Iris pigment epithelial cell (primary cell): ENCODE measurements around the gene EML1.

Experiments used
- DNase-seq: peaks from one replicate; pipeline ENCODE4 v3.0.0-alpha.2; 2011; ENCODE audit warnings: low read depth

Gene EML1

DNA sequence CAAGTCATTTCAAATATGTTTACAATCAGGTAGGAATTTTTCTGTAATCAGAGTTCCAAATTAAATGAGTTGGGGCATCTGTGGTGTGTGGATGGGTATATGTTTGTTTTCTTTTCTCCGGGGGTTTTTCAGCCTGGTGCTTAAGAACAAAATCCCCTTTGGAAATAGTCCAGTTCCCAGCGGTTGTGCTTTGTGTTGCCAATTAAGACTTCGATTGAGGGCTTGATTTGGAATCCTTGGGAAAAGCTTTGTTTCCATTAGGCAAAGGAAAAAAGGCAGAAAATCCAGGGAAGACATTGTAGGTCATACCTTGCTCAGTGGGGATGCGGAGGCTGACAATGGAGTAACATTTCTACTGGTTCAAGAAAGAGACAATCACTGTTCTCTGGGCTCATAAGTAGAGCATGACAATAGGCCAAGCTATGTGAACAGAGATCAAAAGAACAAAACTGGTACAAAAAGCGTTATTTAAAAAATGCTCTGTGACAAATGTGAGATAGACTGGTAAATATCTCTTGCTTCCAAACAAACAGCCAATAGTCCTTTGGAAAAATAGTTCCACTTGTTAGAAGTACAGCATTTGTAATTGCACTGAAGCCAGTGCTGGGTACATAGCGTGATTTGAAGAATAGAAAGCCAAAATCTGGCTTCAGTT lies 79.7 kb downstream of the EML1 start:
- DNase-seq = no peak

DNA sequence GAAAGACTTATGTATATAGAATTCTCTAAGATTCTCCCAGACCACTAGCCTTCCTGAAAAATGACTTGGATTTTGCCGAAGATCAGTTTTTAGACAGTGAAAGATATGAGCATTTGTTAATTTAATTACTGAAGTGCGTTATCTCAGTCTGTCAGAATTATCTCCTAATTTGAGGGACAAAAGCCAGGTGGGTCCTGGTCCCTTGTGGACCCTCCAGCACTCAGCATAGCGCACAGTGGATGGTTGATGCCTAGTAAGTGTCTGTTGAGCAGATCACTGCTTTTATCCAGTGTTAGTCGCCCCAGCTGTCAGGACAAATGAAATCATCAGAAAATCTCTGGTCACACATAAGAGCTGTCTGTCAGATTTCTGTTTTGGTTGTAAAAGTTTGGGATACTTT lies 80.4 kb downstream of the EML1 start:
- no peak for DNase-seq

DNA sequence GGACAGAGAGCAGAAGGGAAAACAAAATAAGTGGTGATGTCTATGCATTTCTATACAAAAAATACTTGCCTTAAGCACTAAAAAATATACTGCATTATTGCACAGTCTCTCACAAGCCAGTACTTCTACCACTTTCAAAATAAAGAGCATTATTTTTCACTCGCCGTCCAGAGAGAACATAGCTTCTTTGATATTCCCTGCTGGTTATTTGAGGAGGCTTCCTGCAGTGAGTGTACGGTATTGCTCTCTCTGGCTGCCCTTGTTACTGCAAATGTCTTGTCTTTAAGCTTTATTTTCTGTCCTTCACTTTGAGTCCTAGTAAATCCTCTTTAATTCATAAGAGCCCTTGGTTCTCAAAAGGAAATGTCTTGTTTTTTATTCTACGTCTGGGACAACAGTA lies 81.1 kb downstream of the EML1 start:
- no peak for DNase-seq

DNA sequence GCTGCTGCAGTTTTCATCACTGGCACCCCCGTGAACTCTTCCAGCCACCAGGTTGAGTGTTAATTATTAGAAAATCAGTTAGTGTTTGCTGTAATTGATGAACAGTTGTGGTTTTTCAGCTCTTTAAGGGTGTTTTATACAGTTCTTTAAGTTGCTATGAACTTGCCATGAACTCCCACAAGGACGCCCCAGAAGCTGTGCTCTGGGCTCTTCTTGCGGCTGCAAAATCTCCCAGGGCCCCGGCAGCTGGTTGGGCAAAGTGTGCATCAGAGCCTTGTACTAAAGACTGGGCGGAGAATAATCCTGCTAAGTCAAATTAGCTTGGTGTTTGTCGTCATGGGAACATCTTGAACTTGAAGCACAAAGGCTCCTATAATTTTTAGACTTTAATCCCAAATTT lies 82.2 kb downstream of the EML1 start:
- DNase-seq = peak; percentile 7

DNA sequence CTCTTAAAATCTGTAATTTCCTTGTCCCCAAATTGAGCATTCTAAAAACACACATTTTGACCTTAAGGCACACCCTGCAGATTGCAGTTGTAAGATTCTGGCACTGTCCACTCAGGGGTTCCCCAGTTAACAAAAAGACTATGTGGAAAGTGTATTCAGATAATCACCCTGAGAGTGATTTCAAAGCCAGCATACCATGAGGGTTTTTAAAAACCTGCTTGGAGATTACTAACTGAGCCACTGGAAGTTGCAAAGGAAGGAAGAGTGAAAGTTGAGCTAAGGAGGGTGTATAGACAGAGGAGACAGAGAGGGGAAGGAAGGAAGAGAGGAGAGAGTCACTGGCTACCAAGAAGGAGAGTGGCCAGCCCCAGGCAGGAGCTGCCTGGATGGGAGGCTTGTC lies 82.6 kb downstream of the EML1 start:
- no peak for DNase-seq

DNA sequence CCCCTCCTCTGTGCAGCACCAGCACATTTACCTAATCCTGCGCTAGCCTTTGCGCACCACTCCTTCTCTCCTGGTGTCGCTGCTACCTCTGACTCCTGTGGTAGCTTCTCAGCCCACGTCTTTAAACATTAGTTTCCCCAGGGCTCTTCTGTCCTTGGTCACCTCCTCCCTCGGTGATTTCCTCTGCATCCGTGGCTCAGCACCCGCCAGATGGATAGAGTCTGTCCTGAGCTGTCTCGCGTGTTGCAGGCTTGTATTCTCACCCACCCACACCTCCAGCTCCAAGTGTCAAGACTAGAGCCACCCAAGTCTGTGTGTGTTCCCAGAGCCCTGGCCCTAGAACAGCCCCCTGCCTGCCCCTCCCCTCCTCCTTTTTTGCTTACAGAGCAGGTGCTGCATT lies 83.2 kb downstream of the EML1 start:
- no peak for DNase-seq

DNA sequence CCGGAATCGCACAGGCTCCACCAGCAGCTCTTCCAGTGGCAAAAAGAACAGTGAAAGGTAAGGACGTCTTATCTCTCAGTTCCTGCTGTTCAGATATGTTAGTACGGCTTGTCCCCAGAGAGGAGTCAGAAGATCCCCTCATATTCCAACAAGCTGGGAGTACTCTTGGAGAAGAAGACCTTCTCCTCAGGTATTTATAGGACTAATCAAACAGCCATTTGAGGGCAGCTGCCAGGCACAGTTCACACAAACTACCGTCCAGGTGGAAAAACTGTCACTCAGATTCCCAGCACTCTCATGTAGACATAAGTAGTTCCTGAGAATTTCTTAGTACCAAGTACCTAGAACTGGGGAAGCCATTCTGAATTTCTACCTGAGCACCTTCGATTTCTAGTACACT lies 85.3 kb downstream of the EML1 start:
- no peak for DNase-seq

DNA sequence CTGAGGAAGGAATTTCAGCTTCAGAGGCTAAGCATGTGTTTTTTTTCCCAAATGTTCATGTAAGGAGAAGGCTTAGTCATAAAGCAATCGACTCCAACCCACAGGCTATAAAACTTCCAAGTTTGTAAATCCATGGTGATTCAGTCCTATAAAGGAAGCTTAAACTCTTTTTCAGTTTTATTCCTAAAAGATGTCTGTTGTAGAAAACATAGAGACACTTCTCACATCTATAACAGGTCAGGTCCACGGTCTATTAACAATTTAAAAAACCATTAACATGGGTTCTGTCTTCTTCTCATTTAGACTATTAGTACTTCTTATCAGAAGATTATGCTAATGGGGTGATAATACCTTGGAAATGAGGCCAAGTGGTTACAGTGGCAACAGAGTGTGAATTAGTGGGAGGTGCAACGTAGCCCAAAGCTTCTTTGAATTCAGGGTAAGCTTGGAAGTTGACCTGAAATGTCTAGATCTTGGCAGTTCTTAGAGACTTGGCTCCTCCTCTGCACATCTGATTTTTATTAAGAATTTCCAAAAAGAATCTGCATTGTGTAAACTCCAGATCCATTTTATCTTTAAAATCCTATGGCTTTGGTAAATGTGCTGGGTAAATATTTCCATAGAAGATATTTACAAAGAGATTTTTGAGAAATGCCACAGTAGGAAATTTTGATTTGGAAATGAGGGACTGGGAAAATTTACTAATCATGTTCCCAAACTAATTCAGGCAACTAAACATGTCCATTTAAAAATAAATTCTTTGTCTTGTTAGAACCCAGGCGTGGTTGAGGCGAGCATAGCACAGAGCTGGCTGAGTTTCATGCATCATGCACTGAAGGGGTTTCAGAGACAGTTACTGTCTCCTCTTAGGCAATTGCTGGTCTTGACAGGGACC lies 86.4 kb downstream of the EML1 start:
- DNase-seq = peak; percentile 59

DNA sequence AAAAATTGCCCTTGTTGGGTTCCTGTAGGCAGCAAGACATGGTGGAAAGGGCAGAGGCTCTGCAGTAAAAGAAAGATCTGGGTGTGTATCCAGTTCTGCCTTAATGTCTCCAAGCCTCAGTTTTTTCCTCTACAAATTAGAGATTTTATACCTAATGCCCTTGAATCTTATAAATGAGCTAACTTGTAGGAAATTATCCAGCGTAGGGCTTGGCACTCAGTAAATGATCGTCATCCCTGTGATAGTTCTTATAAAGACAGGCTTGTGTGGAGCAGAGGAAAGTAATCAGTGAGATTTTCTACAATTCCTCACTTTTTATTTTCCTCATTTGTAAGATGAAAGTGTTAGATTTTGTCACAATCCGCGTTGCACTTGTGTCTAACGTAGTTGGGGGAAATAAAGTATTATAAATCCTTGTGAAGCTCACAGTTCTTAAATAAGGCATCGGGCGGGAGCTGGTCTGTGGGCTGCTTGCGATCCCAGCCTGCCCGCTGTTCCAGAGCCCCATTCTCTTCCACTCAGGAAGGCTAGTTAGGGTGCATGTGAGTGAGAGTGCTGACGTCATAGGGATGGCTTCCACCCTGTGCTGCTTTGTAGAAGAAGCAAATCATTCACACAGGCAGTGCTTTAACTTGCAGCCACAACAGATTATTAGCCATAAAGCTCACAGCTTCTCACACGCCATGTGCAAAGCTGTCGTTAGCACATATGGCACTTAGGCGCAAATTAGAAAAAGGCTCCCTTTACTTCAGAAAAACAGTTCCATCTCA lies 87.6 kb downstream of the EML1 start:
- no peak for DNase-seq

DNA sequence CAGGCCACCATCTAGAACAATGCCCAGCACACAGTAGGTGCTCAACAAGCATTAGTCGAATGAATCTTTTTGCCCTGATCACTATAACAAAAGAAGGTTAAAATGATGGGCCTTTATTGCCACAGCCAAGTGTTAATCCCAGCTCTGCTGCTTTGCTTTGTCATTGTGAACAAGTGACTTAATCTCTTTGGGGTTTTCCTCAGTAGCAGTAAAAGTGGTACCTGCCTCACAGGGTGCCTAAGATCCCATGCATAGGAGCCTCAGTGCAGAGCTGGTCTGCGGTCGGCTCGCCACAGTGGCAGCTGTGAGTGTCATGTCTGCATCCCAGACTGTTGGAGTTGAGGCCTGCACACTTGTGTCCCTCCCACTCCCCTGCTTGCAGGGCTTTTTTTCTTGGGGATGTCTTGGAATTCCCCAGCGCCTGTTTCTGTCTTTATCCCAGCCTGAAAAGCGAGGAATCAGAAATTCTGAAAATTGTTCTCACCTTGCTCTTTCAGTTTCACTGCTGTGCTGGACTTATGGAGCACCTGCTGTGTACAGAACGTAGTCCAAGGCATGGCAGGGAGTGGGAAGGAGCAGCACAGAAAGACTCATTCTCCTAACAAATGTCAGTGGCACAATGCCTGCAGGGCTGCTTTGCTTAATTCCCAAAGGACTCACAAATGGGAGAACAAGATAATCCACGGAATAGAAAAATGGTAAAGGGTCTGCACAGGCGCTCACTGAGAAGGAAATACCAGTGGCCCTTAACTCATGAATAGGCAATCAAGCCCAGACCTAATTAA lies 90.8 kb downstream of the EML1 start:
- DNase-seq = no peak

DNA sequence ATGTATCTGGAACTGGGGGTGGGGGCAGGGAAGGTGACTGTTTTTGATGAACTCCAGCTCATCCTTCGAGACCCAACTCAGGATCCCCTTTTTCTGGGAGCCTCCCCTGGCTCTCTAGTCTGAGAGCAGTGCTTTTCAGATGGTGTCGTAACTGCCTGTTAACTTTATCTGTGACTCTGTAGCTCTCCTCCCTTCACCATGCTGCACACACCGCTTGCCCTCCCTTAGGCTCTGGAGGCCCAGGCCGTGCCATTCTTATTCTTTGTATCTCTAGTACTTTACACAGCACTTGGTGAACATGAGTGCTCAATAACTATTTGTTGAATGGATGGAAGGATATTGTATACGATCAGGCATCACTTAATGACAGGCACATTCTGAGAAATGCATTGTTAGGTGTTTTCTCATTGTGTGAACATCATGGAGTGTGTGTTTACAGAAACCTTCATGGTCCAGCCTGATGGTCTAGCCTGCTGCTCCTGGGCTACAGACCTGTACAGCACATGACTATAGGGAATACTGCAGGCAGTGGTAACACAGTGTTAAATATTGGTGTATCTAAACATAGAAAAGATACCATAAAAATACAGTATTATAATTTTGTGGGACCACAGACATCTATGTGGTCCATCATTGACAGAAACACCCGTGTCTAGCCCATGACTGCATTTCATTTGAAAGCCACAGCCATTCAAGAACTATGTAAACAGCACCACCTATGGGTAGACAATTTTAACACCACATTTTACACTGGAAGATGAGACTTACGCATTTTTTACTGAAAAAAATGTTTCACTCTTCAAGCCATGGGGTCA lies 91.8 kb downstream of the EML1 start:
- DNase-seq = peak; percentile 68

DNA sequence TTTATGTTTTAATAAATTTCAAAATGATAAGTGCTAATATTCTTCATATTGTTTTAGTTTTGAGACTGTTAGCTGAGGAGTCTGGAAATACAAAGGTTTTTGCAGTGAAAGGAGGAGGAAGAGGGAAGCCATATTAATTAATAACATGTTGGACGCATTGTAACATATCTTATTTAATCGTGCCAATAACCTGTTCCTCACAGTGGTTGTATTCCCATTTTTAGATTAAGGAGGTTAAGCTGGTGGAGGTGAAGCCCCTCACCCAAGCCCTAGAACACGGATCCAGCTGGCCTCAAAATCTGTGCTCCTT lies 92.4 kb downstream of the EML1 start:
- DNase-seq = no peak

DNA sequence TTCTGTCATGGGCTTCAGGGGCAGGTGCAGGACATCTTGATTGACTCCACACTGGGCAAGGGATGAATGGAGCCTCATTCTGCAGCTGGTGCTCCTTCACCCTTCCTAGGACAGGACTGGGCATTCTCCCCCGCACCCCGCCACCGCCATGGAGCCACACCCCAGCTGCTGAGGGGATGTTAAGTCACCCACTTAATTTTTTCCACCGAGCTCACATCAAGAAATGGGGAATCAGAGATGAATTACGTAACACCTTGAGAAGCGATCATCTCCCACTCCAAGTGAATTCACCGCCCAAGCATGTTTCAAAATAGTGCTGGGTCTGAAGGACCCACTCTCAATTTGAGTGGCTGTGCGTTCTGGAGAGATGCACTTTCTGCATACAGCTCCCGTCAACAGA lies 94.2 kb downstream of the EML1 start:
- DNase-seq = no peak

DNA sequence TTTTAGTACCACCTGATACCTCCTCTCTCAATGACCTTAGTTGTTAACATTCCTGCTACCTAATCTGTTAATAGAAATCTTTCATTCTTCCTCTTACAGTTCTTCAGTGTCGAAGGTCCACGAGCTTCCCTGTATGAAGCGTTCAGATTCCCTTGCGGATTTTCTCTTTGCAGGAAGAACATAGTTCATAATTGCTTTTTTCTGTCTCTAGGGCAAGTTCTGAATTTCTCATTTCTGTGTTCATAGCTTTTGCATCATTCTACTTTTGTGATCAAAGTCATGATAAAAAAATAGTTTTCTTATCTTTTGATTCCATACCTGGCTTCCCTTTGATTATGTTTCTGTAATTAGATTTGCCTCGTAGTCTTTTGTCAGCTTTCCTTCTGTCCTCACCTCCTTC lies 94.9 kb downstream of the EML1 start:
- DNase-seq = no peak

DNA sequence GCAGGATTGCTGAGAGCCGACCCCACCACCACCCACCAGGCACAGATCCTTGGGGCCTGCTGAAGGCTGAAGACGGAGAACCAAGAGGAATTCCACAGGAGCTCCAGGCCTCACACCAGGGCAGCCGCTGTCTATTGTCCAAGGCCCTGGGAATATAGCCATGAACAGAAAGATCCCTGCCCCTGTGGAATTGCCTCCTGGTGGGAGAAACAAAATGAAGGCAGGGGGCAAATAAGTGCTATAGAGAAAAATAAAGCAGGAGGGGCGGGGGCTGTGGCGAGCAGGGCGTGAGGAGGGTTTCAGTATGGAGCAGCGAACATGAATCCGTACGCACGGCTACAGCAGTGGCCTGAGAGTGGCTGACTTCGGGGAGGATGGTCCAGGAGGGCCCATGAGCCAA lies 96.1 kb downstream of the EML1 start:
- no peak for DNase-seq

DNA sequence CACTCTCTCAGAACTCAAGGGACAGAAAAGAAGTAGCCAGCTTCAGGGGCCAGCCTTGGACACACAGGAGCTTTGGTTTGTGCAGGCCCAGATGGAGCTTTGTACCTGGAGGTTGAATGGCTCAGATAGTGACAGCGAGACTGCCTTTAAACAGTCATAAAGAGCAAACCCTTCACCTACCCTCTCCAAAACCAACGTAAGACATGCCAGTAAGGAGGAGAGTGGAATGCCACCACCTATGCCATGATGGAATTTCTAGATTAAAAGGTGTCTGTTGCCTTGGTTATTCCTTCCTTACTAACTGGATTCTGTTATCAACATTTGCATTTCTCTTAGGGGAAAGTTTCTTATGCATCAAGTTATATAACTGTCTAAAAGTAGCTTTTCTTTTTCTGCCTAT lies 98.1 kb downstream of the EML1 start:
- no peak for DNase-seq

DNA sequence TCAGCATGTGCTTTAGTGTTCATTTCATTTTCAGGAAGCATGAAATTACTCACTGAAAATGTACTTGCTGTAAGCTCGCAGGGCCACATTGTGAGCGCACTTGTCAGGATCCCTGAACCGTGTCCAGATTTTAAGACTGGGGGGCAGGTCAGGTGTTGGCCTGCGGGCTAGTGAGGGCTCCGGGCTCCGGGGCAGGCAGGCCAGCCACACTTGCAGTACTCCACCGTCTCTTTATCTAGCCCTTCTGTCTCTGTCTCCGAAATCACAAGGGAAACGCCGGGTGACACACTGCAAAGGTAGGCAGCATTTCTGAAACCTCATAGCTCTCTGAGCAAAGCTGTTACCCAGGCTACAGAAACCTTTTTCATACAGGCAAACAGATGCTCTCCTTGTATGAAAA lies 98.7 kb downstream of the EML1 start:
- no peak for DNase-seq

DNA sequence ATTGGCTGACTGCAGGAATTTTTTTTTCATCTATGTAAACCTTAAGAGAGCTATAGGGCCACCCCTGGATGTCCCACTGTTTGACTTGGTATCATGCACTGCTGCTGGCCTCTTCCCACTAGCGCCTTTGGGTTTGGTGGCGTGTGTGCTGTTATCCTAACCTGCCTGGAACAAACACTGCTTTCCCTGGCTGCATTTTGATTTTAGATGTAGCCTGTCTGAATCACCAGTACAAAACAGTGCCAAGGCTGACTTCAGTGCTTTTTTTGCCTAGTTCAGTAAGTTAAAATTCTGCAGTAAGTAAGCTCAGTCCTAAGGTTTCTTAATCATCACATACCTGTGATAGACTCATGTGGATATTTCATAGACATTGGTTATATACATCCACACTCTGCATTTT lies 99.2 kb downstream of the EML1 start:
- no peak for DNase-seq

DNA sequence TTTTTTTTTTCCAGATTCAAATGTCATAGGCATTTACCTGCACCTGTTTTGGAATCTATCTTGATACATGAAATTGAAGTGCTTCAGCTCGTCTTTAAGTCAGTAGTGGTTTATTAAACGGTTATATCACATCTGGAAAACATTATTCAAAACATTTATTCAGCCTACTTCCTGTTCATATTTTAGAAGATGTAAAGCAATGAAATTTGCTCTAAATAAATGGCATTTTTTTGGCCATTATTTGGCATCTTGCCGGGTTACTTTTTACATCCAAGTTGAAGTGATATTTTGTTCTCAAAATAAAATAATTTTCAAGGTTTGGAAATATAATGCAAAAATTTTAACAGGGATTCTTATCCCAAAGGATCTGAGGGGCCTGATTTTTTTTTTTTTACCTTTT lies 103.1 kb downstream of the EML1 start:
- no peak for DNase-seq

DNA sequence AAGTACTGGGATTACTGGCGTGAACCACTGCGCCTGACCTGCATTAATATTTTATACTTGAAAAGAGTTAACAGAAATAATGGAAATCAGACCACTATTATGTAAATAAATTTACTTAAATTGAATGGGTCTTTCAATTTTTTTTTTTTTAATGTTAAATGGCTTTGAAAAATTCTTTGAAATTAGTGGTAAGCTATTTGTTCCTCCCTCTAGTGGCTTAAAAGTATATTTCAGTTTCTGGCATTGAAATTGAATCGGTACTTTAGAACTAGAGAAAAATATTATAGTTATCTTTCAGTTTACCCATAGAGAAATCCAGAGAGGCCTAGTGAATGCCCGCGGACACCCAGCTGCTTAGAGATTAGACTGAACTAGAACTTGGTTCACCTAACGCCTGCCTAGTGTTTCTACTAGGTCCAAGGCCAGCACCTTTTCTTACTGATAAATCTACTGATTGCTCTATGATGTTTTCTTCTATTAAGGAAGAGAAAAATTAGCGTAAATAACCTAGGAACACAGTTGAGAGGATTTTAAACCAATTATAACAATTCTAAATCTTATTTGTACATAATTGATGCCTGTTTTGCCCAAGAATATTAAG lies 106.5 kb downstream of the EML1 start:
- peak; percentile 40 for DNase-seq

DNA sequence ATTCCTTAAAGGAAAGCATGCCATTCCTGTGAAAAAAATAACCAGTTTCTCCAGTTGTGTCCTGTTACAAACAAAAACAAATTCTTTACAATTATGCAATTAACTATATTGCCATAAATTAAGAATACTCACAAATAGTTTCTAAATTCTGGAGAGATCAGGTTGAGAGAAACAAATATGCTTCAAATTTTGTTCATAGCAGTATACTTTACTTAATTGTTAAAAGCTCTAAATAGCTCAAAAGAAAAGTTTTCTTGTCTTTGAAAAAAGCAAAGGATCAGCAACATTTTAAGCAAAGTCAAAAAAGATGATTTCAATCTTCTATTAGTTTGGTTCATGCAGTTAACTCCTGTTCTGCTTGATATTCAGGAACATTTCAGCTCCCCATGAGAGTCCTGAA lies 109.7 kb downstream of the EML1 start:
- no peak for DNase-seq
